GM20431 (cell line): Measurements from ENCODE around the gene RTP3.
"Not testable (repeated sequence)": the region's sequence is repeated elsewhere in the genome, so short reads cannot be mapped to it uniquely, and the experiment has no call there.

Source experiments
- in situ Hi-C: fragments of 300-500 bp; cut with MseI, MboI; formaldehyde crosslinking; loops from one replicate; pipeline ENCODE4 v1.15.0; 2020; ENCODE audit warnings: low sequenced_read_pairs; ENCODE audit not compliant: unreplicated experiment

Gene RTP3

GRCh38 chr3:46512191-46512749 is 14.5 kb downstream of the RTP3 start:
- in situ Hi-C loops = no loop called here

DNA sequence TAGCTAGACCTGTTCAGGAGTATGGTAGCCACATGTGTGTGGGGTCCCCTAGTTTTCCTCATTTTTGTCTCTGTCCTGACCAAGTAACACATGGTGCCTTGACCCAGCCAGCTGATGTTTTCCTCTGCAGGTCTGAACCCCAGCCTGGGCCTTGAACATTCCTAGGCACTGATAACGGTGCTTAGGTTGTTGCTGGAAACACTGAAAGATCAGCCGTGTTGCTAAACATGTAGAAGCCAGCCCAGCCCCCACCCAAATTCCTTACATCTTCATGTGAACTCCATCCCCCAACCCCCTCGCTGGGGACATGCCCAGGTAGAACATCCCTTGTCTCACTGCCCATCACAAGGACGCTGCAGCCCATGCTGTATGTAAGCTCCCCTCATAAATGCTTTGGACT is 18.7 kb downstream of the RTP3 start:
- in situ Hi-C loops = no loop called here

- in situ Hi-C loops = no loop called here
These were observed 19.4 kb downstream of the RTP3 start for GRCh38 chr3:46517016-46517783.

GRCh38 chr3:46517784-46518181 is 20.0 kb downstream of the RTP3 start:
- in situ Hi-C loops = no loop called here

GRCh38 chr3:46519952-46520351 is 22.2 kb downstream of the RTP3 start:
- in situ Hi-C loops = no loop called here

DNA sequence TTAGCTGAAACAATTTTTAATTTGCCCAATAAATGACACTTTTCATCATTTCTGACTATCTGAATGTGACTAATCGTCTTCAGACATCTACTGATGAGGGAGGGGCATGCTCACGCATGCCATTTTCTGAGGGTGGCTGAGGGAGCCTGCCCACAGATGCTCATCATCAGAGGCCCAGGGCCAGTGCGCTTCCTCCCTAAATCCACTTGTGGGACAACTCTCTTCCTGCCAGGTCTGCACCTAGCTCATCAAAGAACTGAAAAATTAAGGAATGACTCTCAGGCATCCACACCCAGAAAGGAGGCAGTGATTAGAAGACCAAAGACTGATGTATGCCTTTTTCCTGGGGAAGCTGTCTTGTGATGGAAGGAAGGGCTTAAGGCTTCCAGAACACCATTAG is 22.8 kb downstream of the RTP3 start:
- in situ Hi-C loops = no loop called here

DNA sequence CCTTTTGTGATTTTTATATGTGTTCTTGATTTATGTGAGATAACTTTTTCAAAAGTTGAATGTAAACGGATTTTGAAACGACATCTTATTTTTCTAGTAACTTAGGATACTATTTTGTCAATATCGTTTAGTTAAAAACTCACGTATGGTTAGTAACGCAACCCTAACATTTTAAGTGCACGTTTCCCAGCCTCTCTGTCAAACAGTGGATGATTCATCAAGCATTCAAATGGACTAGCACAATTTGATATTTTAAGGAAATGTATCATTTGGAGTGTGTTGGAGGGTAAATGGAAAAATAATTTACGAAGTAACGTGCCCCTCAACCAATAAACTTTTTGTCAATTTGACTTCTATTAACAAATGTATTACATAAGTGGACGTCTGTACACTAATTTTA is 23.3 kb downstream of the RTP3 start:
- in situ Hi-C loops = no loop called here

DNA sequence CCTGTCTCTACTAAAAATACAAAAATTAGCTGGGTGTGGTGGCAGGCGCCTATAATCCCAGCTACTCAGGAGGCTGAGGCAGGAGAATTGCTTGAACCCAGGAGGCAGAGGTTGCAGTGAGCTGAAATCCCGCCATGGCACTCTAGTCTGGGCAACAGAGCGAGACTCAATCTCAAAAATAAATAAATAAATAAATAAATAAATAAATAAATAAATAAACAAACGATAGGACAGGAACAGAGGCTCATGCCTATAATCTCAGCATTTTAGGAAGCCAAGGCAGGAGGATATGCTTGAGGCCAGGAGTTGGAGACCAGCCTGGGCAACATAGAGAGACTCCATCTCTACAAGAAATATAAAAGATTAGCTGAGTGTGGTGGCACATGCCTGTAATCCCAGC is 24.4 kb downstream of the RTP3 start:
- in situ Hi-C loops = not testable (repeated sequence)

GRCh38 chr3:46523556-46523955 is 25.8 kb downstream of the RTP3 start:
- in situ Hi-C loops = no loop called here

- in situ Hi-C loops = no loop called here
These were observed 26.2 kb downstream of the RTP3 start for GRCh38 chr3:46524008-46524407.

- in situ Hi-C loops = no loop called here
These were observed 27.1 kb downstream of the RTP3 start for GRCh38 chr3:46524832-46525231.

DNA sequence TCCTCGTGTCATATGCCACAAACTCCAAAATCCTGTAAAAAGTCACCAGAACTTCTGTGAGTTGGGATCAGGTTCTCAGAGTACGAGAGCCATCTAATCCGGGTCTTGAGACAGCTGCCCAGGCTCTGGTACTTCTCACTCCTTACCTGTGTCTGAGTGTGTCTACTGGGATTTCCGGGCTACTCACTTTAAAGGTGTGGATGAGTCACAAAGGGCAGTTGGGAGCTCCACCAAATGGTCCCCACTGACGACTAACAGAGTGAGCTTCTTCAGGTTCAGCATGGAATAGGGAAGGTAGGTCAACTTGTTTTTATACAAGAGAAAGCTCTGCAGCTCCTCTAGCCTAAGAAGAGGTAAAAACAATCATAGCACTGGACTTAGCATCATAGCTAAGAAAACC is 29.5 kb downstream of the RTP3 start:
- in situ Hi-C loops = no loop called here

DNA sequence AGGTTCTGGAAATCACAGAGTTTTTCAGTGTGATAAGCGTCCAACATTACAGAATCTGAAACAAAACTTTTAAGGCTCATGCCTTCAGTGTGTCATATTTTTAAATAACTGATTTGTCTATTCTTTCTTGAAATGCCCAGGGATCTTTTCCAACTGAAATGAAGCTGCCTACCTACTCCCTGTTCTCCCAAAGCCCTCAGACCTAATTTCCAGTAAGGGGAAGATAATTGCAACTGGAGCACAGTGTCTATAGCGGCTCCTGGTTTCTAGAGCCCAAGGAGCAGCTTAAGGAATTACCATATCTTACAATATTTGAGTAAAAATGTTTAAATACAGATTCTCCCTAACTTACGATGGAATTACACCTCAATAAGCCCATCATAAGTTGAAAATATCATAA is 35.3 kb downstream of the RTP3 start:
- in situ Hi-C loops = no loop called here

GRCh38 chr3:46535746-46536145 is 38.0 kb downstream of the RTP3 start:
- in situ Hi-C loops = no loop called here

DNA sequence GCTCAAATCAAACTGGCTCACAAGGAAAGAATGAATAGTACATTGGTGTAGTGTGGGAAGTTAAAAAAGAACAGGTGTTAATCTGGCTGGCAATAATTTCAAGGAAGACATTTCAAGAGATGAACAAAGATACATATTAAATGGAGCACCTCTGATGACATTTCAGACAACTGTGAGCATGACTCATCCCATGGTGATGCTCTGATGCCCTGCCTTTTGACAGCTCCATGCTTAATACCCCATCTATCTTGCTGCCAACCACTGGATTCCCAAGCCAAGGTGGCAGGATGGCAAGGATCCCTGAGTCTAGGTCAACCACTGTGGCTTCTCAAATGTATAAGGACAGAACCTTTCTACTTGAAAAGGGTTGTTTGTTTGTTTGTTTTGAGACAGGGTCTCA is 39.0 kb downstream of the RTP3 start:
- in situ Hi-C loops = no loop called here

- in situ Hi-C loops = no loop called here
These were observed 39.5 kb downstream of the RTP3 start for GRCh38 chr3:46537316-46537715.

DNA sequence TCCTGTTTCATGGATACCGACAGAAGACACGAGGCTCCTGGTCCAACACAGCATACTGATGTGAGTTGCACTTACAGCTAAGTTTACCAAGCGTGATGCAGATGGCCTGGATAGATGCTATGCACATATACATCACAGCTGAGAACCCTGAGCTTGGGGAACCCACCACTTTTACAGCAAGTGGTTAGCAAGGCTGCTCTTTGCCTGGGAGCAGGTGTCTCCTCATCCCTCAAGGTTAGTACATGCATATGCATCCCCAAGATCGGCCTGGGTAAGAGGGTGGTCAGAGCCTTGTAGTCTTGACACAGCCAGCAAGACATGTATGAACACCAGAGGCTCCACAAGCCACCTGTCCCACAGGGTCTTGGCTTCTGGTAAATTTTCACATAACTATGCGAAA is 40.0 kb downstream of the RTP3 start:
- in situ Hi-C loops = no loop called here

DNA sequence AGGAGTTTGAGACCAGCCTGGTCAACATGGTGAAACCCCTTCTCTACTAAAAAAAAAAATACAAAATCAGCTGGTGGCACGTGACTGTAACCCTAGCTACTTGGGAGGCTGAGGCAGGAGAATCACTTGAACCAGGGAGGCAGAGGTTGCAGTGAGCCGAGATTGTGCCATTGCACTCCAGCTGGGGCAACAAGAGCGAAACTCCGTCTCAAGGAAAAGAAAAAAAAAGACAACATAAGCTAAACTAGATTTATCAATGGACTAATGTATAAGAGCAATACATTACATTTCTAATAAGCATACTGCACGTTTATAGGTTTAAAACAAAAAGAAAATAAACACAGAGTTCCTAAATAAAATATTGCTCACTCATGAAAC is 40.6 kb downstream of the RTP3 start:
- in situ Hi-C loops = not testable (repeated sequence)

DNA sequence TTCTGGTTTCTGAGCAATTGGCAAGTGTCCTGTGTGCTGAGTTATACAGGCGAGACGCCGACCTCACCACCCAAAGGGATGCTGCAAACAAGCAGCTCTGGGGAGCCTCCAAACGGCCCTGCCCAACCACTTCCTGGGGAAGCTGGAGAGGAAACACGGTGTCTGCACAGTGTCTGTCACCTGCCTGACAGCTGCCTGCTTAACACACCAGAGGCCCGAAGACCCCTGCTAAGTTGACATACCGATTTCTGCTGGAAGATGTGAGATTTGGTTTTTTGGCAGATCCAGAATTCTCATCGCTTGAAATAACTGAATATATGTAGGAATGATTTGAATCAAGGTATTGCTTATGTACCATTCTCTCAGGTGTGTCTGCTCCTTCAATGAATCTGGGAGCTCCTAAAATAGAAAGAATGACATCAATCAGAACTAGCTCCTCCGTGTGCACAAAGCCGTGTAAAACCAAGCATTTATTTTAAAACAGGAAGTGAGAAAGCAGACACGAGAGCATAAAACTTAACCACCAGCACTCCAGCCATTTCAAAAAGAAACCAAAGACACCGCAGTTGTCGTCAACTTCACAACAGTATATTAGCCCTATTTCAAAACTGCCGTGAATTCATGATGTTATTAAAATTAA is 41.1 kb downstream of the RTP3 start:
- in situ Hi-C loops = no loop called here

DNA sequence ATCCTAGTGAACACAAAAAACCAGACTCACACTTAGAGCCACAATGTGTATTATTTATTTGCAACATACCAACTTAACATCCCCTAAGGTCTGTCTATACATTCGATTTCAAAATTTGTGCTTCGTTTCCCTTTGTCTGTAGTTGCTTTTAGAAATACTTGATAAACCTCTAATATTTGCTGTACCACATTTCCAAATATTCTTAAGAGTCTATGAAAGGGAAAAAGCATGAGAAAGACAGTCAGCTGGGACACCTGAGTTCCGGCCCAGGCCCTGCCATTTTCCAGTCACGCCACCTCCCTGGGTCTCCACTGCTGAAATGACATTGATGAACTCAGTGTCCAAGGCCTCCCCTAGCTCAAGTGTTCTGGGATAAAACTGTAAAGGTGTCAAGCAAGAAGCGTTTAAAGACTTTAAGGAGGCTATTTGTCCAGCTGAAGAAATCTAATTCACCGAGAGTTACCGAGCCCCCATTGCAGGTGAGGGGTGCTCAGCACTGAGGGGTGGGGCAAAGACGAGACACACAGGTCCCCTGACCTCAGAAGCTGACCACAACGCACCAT is 41.7 kb downstream of the RTP3 start:
- in situ Hi-C loops = no loop called here

- in situ Hi-C loops = no loop called here
These were observed 42.8 kb downstream of the RTP3 start for GRCh38 chr3:46540550-46540949.
